ENCODE data around the gene LDLRAD2.
A peak's percentile ranks its signal among the peaks of the same experiment; 100 is the strongest.
"Not testable (repeated sequence)": the region's sequence is repeated elsewhere in the genome, so short reads cannot be mapped to it uniquely, and the experiment has no call there.

The LDLRAD2 gene

GRCh38 chr1:21783679-21784603 is 28.1 kb upstream of the LDLRAD2 start:
- DNase-seq = no peak

- not testable (repeated sequence) for DNase-seq
These were observed 26.3 kb upstream of the LDLRAD2 start for GRCh38 chr1:21785764-21786163.

DNA sequence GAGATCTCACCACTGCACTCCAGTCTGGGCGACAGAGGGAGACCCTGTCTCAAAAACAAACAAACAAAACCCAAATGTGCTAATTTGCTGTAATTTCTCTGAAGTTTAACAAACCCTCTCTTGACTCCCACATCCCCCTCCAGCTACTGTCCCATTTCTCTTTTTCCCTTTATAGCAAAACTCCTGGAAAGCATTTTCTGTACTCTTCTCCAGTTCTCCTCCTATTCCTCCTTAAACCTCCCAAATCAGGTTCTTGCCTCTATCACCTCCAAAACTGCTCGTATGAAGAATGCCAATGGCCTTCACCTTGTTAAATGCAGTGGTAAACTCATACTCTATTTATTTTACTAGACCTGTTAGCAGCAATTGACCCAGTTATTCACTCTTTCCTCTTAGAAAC is 25.4 kb upstream of the LDLRAD2 start:
- no peak for DNase-seq

- no peak for DNase-seq
These were observed 19.0 kb upstream of the LDLRAD2 start for GRCh38 chr1:21793104-21793503.

GRCh38 chr1:21794656-21795055 is 17.4 kb upstream of the LDLRAD2 start:
- DNase-seq = no peak

GRCh38 chr1:21795075-21795474 is 17.0 kb upstream of the LDLRAD2 start:
- no peak for DNase-seq

DNA sequence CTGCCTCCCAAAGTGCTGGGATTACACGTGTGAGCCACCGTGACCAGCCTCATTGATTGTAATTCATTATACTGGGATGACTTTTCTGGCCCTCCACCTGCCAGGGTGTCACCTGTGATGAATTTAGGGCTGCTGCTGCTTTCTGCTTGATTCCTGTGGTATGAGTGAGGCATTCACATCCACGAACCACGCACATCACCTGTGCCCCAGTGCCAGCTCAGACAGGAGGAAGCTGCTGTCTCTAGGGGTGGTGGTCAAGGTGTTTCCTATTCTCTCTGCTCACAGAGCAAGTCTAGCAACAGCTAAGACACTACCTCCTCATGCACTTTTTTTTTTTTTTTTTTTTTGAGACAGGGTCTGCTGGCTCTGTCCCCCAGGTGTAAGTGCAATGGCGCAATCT is 12.3 kb upstream of the LDLRAD2 start:
- DNase-seq = no peak

- no peak for DNase-seq
These were observed 11.0 kb upstream of the LDLRAD2 start for GRCh38 chr1:21801100-21801499.

GRCh38 chr1:21804536-21804935 is 7.5 kb upstream of the LDLRAD2 start:
- no peak for DNase-seq

DNA sequence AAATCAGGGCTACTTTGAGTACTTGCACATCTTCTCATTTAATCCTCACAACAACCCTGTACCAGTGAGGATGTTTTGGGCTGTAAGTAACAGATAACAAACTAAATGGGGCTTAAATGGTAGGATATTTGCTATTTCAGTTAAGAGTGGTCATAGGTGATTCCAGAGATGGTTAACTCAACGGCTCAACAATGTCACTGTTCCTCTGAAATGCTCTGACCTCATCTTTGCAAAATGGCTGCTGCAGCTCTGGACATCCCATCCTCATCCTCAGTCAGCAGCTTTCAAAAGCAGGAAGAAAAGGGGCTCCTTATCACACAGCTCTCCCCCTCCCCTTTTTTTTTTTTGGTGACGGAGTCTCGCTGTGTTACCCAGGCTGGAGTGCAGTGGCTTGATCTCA is 1.5 kb downstream of the LDLRAD2 start:
- no peak for DNase-seq

DNA sequence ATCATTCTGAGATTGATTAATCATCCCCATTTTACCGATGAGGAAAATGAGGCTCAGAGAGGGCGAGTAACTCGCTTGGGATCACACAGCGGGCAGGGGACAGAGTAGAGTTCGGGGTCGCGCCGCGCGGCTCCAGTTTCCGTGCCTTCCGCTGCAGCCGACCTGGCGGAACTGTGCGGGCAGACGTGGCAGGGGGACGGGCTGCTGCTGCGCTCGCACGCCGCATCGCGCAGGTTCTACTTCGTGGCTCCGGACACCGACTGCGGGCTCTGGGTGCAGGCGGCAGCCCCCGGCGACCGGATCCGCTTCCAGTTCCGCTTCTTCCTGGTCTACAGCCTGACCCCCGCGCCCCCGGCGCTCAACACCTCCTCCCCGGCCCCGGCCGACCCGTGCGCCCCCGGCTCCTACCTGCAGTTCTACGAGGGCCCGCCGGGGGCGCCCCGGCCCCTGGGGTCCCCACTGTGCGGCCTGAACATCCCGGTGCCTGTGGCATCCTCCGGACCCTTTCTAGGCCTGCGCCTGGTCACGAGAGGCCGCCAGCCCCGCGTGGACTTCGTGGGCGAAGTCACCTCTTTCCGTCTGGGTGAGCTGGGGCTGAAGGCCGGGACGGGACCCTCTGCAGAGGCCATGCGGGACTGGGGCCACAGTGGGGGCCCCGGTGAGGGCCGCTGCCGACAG is 2.3 kb downstream of the LDLRAD2 start:
- peak; percentile 37 for DNase-seq

DNA sequence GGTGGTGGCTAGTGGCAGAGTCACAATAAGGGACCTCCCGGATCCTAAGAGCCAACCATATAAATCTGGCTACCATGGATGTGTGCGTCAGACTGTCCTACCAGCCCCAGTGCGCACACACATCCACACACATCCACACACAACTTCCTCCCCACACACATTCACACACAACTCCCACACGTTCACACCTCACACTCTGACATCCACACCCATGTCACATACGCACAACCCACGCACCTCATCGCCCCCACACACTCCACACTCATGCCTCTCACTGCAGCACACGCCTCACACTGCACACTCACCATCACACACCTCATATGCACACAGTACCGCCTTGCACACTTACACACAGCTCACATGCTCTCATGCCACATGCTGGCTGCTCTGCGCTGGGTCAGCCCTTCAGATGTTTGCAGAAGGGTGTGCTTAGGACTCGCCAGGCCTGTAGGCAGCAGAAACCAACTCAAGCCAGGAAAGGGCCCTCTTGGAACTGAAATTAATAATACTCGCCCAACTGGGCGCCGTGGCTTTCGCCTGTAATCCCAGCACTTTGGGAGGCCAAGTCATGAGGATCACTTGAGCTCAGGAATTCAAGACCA is 3.0 kb downstream of the LDLRAD2 start:
- DNase-seq = no peak

GRCh38 chr1:21815724-21816321 is 3.8 kb downstream of the LDLRAD2 start:
- no peak for DNase-seq

GRCh38 chr1:21816602-21817302 is 4.7 kb downstream of the LDLRAD2 start:
- DNase-seq = no peak

DNA sequence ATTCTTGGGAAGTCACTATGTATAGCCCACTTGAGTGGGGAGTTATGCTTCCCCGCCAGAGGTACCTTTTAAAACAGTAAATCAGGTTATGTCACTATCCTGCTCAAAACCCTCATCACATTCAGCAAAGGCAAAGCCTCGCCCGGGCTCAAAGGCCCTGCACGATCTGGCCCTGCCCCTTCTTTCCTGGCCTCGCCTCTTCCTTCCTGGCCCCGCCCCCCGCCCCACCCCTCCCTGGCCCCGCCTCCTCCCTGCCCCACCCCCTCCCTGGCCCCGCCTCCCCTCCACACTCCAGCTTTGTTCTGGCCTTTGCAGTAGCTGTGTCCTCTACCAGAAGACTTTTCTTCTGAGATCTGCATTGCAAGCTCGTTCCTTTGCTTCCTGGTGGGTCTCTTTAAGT is 6.6 kb downstream of the LDLRAD2 start:
- peak; percentile 70 for DNase-seq

DNA sequence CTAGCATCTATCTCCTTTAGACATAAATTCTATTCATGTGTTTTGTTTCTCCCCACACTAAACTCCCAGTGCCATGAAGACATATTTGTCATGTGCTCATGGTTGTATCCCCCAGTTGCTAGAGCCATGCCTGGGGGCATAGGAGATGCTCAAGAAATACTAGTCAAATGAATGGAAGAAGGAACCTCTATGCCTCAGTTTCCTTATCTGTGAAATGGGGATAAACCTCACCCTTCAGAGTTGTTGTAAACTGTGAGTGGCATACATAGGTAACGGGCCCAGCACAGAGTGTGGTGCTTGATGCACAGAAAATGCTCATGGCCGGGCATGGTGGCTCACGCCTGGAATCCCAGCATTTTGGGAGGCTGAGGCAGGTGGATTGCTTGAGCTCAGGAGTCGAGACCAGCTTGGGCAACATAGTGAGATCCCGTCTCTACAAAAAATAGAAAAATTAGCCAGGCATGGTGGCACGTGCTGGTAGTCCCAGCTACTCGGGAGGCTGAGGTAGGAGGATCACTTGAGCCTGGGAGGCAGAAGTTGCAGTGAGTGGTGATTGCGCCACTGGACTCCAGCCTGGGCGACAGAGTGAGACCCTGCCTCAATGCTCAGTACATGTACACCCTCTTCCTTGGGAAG is 8.7 kb downstream of the LDLRAD2 start:
- no peak for DNase-seq

DNA sequence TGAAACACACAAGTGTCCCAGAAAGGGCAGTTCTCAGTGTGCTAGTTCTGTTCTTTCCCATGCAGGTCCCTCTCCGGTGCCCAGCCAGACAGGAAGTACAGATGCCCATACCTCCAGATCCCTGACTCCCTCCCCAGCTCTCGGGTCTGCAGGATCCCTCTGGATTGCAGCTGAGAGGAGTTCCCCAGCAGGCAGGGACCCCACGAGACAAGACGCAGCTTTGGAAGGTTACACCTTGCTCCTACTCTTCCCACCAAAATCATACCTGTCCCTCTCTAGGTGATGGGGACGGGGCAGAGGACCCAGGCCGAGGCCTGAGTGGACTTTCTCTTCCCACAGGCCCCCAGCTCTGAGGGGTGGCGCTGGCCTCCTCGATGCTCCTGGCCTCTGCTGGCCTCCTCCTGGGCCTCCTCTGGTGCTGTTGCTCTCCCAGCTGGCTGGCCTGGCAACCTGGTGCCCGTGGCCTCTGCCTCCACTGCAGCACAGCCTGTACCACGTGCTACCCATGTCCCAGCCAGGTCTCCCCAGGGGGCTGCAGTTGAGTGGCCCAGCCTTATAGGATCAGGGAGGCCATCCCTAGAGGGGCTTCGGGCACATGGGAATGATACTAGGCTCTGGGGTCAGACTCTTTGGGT is 9.4 kb downstream of the LDLRAD2 start:
- DNase-seq = no peak

- DNase-seq = peak; percentile 74
These were observed 10.3 kb downstream of the LDLRAD2 start for GRCh38 chr1:21822349-21822748.

DNA sequence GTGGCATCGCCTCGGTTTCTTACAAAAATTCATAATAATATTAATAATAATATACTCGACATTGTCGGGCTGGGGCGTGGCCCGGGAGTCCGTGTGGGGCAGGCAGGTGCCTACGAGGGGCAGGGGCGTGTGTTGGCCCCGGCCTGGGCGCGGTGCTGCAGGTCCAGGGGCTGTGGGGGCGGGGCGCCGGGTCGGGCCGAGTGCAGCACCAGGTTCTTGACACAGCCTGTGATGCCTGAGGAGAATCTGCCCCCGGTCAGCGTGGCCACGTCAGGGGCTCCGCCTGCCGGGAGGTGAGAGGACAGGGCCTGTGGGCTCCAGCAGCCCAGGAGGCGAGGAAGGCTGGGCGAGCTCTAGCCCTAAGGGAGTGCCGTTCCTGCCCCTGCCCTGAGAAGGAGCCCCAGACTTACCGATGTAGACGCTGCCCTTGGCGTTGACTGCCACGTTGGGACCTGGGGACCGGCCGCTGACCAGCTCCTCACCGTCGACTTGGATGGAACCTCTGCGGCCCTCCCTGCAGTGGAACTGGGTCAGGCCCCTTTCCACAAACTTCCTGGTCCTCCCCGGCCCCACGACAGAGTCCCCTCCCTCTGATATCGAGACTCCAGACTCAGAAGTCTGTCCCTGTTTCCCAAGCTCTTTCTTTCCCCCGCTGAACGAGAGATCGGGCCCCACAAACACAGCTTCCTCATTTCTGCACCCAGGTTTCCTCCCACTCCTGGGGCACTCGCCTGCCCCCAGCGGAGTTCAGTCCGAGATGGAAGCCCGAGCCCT is 11.3 kb downstream of the LDLRAD2 start:
- DNase-seq = no peak

- no peak for DNase-seq
These were observed 12.1 kb downstream of the LDLRAD2 start for GRCh38 chr1:21823980-21824702.
